ENCODE results near the gene TOB1.

DNA sequence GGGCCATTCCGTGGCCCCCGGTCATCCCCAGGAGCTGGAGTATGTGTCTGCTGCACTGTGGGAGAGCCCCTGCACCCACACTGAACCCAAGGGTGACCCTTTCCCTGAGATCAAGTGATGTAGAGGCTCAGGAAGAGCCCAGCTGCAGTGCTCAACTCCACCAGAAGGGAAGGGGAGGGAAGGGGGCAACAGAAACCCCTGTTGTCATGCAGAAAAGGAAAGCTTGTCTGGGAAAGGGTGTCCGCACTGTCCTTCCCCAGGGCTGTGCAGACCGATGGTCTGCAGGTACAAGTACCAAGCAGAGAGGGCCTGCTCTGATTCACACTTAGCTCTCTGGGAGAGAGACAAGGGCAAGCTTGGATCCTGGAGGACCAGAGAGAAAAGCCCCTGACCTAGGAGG is 45.7 kb upstream of the TOB1 start:
- TF ChIP-seq, protein P1, sequence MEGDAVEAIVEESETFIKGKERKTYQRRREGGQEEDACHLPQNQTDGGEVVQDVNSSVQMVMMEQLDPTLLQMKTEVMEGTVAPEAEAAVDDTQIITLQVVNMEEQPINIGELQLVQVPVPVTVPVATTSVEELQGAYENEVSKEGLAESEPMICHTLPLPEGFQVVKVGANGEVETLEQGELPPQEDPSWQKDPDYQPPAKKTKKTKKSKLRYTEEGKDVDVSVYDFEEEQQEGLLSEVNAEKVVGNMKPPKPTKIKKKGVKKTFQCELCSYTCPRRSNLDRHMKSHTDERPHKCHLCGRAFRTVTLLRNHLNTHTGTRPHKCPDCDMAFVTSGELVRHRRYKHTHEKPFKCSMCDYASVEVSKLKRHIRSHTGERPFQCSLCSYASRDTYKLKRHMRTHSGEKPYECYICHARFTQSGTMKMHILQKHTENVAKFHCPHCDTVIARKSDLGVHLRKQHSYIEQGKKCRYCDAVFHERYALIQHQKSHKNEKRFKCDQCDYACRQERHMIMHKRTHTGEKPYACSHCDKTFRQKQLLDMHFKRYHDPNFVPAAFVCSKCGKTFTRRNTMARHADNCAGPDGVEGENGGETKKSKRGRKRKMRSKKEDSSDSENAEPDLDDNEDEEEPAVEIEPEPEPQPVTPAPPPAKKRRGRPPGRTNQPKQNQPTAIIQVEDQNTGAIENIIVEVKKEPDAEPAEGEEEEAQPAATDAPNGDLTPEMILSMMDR (IDR thresholded peaks at IDR 0.05; ENCODE audit: borderline replicate concordance, extremely low read depth, low read length, poor library complexity, severe bottlenecking) = no peak
- no peak for TF ChIP-seq EZH2 (IDR thresholded peaks at IDR 0.05; ENCODE audit: borderline replicate concordance, low read depth, low read length, severe bottlenecking)
